Upper lobe of right lung (tissue), 1 donor: Measurements from ENCODE around the gene GREB1. TPM values are rescaled to one million over a fixed set of nuclear protein-coding genes. Genes with fewer than 3 reads are reported as not detected.
A peak's percentile ranks its signal among the peaks of the same experiment; 100 is the strongest.

Source experiments
- ATAC-seq: fragments of 200-7000 bp; cut with Tn5 transposase; one replicate; pipeline ENCODE4 v1.9.1; 2020; ENCODE audit warnings: mild to moderate bottlenecking, moderate library complexity
- DNase-seq: peaks from one replicate; pipeline ENCODE4 v3.0.0-alpha.2; 2020
- H3K27ac ChIP-seq: fragments of 200-600 bp; one replicate; pipeline ENCODE4 v1.8.0; 2022
- H3K27me3 ChIP-seq: fragments of 200-600 bp; one replicate; pipeline ENCODE4 v1.8.0; 2022; ENCODE audit warnings: mild to moderate bottlenecking
- H3K36me3 ChIP-seq: fragments of 200-600 bp; one replicate; pipeline ENCODE4 v1.8.0; 2022
- H3K4me1 ChIP-seq: fragments of 200-600 bp; one replicate; pipeline ENCODE4 v1.8.0; 2022
- H3K4me3 ChIP-seq: fragments of 200-600 bp; one replicate; pipeline ENCODE4 v1.8.0; 2022; ENCODE audit warnings: mild to moderate bottlenecking
- H3K9me3 ChIP-seq: fragments of 200-600 bp; one replicate; pipeline ENCODE4 v1.8.0; 2022
- CTCF ChIP-seq: fragments of 200-600 bp; IDR thresholded peaks from one replicate; pipeline ENCODE4 v1.8.0; 2022; ENCODE audit warnings: antibody characterized with exemption
- intact Hi-C: fragments of 100-400 bp; cut with DNase I; formaldehyde crosslinking; loops from one replicate; pipeline ENCODE4 v1.11.0; 2022
- total RNA-seq: library from RNA; stranded (reverse); fragmentation: NEBNext Ultra II Directional; extraction: Animal tissue kit (Norgen Biotek cat#: 25700); gene quantifications from one replicate; pipeline ENCODE4 v1.2.1, GENCODE V29; 2021
- donor health status: DM: no; HTN: yes; CAD: no; lungs with severe emphysema.

The GREB1 gene
- total RNA-seq, 1 donor from 2014 or later = 0.90 TPM

DNA sequence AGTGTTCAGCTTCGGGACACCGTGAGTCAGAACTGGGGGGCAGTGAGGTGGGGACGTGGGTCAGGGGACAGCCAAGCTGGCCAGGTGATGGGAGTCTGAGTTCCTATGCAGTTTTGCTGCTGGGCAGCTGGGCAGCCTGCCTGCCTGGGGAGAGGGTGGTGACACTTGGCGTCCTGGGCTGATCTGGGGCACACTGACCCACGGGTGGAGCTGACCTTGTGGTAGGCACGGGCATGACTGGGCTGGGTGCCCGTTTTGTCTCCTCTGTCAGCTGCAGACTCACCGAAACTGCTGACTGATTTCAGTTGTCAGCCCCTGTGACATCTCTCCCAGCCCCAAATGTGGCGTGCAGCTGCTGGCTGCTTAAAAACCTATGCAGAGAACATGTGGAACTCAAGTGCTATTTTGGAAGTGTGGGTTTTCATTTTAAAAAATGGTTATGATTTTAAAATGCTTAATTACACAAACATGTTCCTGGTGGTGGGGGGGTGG lies 35.3 kb upstream of the GREB1 start:
- no peak for TF ChIP-seq CTCF
- Histone ChIP-seq H3K4me3 (no peak overlapping the region), H3K27ac (no peak overlapping the region), H3K4me1 (no peaks in the 10 kb centered on the region), H3K9me3 (no peaks in the 10 kb centered on the region), H3K36me3 (no peaks in the 10 kb centered on the region), H3K27me3 (peaks cover 10% of the 10 kb centered on the region)
- intact Hi-C loops = no loop called here
- DNase-seq (no peak), ATAC-seq (peak; percentile 42)

DNA sequence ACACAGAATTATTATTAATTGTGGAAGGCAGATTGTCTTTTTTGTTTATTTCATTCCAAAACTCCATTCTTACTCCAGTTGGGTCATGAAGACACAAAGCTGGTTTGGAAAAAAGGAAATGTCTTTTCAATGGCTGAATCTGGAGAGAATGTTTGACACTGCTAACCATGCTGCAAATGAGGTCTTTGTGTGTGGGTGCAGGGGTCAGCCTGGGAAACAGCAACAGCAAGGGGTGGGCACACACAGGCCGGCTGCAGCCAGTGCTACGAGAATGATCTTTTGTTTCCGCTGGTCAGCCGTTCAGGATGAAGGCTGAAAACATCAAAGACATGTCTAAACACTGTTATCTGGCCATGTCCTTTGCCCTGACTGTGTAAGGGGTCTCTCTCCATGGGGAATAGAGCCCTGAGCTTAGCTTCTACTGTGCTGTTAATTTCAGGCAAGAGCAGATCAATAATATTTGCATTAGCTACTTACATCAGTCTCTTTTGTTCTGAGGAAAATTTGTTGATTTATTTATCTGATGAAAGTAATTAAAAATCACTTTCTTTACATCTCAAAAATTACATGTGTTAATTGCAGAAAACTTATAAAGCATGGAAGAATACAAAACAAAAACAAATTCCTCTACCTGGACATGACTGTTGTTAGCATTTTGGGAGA lies 34.6 kb upstream of the GREB1 start:
- Histone ChIP-seq H3K4me3 (no peak overlapping the region), H3K4me1 (no peaks in the 10 kb centered on the region), H3K27me3 (peaks cover 12% of the 10 kb centered on the region), H3K36me3 (no peaks in the 10 kb centered on the region), H3K9me3 (no peaks in the 10 kb centered on the region), H3K27ac (no peak overlapping the region)
- no peak for TF ChIP-seq CTCF
- DNase-seq (no peak), ATAC-seq (no peak)
- intact Hi-C loops = no loop called here

DNA sequence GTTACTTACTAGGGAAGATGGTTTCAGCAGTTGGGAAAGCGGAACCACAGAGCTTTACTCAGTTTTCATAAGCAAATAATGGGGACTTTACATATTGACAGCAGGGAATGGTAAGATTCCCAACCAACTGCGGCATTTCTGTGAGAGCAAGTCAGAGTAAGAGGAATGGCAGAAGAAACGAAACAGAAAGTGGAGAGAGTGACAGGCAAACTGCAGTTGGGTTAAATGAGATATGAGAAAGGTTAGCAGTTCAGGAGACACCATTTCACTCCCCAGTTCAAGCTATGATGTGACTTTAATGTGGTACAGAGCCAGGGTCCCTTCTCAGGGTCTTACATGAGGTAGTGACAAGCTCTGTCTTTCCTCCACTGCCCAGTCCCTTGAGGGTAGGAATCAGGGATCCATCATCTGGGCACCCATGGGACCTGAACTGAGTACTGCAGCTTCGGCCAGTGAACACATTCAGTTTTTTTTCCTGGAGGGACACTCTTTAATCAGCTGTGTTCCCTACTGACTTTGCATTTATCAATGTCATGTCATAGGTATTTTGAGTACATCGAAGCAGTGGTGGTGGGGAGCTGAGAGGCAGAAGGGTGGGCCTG lies 33.0 kb upstream of the GREB1 start:
- no peak overlapping the region for H3K27ac ChIP-seq
- no peaks in the 10 kb centered on the region for H3K4me1 ChIP-seq
- no peak overlapping the region for H3K4me3 ChIP-seq
- H3K27me3 ChIP-seq = peaks cover 12% of the 10 kb centered on the region
- intact Hi-C loops = no loop called here
- DNase-seq = no peak
- ATAC-seq = no peak
- TF ChIP-seq CTCF = no peak
- H3K36me3 ChIP-seq = no peaks in the 10 kb centered on the region
- no peaks in the 10 kb centered on the region for H3K9me3 ChIP-seq

- ATAC-seq (no peak), DNase-seq (no peak)
- no peaks in the 10 kb centered on the region for H3K36me3 ChIP-seq
- H3K4me1 ChIP-seq = no peaks in the 10 kb centered on the region
- no peak overlapping the region for H3K27ac ChIP-seq
- H3K4me3 ChIP-seq = no peak overlapping the region
- no peak for TF ChIP-seq CTCF
- H3K27me3 ChIP-seq = peaks cover 12% of the 10 kb centered on the region
- no peaks in the 10 kb centered on the region for H3K9me3 ChIP-seq
- intact Hi-C loops = no loop called here
These were observed 31.0 kb upstream of the GREB1 start for GRCh38 chr2:11502740-11503292.

DNA sequence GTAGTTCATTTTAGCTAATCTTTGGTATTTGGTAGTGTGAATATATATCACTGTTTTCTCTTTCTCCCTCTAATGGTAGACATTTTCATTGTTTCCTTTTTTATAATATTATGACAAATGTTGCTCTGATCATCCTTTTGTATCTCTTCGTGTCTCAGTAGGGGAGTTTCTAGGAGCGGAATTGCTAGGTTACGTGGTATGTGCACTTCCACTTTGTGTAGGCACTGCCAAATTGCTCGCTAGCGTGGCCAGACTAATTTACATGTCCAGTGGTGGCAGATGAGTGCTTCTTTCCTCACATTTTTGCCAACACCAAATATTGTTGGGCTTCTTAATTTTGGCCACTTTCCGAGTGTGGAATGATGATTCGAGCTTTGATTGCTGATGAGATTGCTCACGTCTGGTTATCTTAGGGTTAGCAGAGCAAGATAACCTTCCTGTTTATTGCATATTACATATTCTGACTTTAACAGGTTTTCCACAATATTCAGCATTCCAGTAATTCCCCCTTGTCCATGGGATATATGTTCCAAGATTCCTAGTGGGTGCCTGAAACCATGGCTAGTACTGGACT lies 30.4 kb upstream of the GREB1 start:
- Histone ChIP-seq H3K27ac (no peak overlapping the region), H3K27me3 (peaks cover 12% of the 10 kb centered on the region), H3K4me3 (no peak overlapping the region), H3K9me3 (no peaks in the 10 kb centered on the region), H3K4me1 (no peaks in the 10 kb centered on the region), H3K36me3 (no peaks in the 10 kb centered on the region)
- no peak for TF ChIP-seq CTCF
- DNase-seq (no peak), ATAC-seq (no peak)
- intact Hi-C loops = no loop called here
